Suprapubic skin (tissue), 3 donors: ENCODE measurements around the gene LLGL2.

Experiments
- POLR2A ChIP-seq, 2 donors: fragments of 450-650 bp; IDR thresholded peaks; one replicate each; pipeline ENCODE4 v1.6.1; 2017; ENCODE audit warnings: antibody characterized with exemption in 2 of 2, mild to moderate bottlenecking in 2 of 2, moderate library complexity in 2 of 2
- TF ChIP-seq, protein P1 (sequence below), 2 donors: fragments of 200-600 bp in 1 of 2; fragments of 450-650 bp in 1 of 2; sonication (generic) in 1 of 2; IDR thresholded peaks; one replicate each; pipeline ENCODE4 v1.5.1; 2016 to 2019; ENCODE audit warnings: antibody characterized with exemption in 2 of 2, mild to moderate bottlenecking in 1 of 2, moderate library complexity in 1 of 2

DNA sequence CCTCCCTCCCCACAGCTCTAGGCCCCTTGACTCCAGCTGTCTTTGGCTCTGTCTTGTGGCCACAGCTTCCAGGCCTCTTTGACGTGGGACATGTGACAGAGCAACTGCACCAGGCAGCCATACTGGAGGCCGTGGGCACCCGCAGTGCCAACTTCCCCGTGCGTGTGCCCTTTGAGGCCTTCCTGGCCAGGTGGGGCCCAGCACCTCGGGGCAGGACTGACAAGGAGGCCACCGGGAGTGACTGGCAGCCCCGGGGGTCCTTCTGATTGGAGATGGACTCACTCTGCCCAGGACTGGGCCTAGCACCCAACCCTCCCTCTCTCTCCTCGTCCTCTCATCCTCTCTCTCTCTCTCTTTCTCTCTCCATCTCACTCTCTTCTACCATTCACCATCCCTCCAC is 77.6 kb downstream of the LLGL2 start:
- TF ChIP-seq, protein P1, sequence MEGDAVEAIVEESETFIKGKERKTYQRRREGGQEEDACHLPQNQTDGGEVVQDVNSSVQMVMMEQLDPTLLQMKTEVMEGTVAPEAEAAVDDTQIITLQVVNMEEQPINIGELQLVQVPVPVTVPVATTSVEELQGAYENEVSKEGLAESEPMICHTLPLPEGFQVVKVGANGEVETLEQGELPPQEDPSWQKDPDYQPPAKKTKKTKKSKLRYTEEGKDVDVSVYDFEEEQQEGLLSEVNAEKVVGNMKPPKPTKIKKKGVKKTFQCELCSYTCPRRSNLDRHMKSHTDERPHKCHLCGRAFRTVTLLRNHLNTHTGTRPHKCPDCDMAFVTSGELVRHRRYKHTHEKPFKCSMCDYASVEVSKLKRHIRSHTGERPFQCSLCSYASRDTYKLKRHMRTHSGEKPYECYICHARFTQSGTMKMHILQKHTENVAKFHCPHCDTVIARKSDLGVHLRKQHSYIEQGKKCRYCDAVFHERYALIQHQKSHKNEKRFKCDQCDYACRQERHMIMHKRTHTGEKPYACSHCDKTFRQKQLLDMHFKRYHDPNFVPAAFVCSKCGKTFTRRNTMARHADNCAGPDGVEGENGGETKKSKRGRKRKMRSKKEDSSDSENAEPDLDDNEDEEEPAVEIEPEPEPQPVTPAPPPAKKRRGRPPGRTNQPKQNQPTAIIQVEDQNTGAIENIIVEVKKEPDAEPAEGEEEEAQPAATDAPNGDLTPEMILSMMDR (IDR thresholded peaks at IDR 0.05) = no peak
- TF ChIP-seq POLR2A (IDR thresholded peaks at IDR 0.05) = no peak
